Naive thymus-derived CD4-positive, alpha-beta T cell (primary cell): ENCODE measurements around the gene TLE7. TPM values are rescaled to one million over a fixed set of nuclear protein-coding genes. Genes with fewer than 3 reads are reported as not detected.

ENCODE experiments used
- ATAC-seq: fragments of 150-1000 bp; cut with Tn5 transposase; 2 replicates; pipeline ENCODE4 v1.10.0; 2021; ENCODE audit warnings: mild to moderate bottlenecking, moderate library complexity
- CTCF ChIA-PET: fragments of 350-600 bp; sonication (Branson Sonifier 250); formaldehyde crosslinking; loops from one replicate; lab custom pipeline; 2021; ENCODE audit warnings: antibody characterized with exemption; lab: Charles Lee
- POLR2A ChIA-PET: fragments of 350-600 bp; sonication (Branson Sonifier 250); formaldehyde crosslinking; loops from one replicate; lab custom pipeline; 2021; ENCODE audit warnings: antibody characterized with exemption, inconsistent platforms; lab: Charles Lee
- DNase-seq, 9 donors: peaks; one replicate each; pipeline versions ENCODE4 v3.0.0 to v3.0.0-alpha.2; 2020 to 2022; ENCODE audit warnings: mixed read lengths in 1 of 9
- H3K27ac ChIP-seq: one replicate; pipeline ENCODE4 v1.7.0; 2013; ENCODE audit warnings: mild to moderate bottlenecking, low read depth, low read length, moderate library complexity
- H3K27me3 ChIP-seq, 2 donors: one replicate each; pipeline ENCODE4 v1.7.0; 2013; ENCODE audit warnings: low read length in 2 of 2, mild to moderate bottlenecking in 2 of 2, moderate library complexity in 2 of 2; ENCODE audit not compliant: control insufficient read depth in 2 of 2, insufficient read depth in 2 of 2
- H3K36me3 ChIP-seq, 3 experiments: 1 replicate in 2 of 3; 2 replicates in 1 of 3; pipeline ENCODE4 v1.7.0; 2013; ENCODE audit warnings: low read length in 3 of 3, mild to moderate bottlenecking in 3 of 3, moderate library complexity in 1 of 3; ENCODE audit not compliant: insufficient read depth in 3 of 3, control insufficient read depth in 2 of 3
- H3K4me1 ChIP-seq, 2 donors: one replicate each; pipeline ENCODE4 v1.7.0; 2013; ENCODE audit warnings: low read length in 2 of 2, mild to moderate bottlenecking in 2 of 2, moderate library complexity in 1 of 2; ENCODE audit not compliant: control insufficient read depth in 2 of 2, insufficient read depth in 2 of 2
- H3K4me3 ChIP-seq: 2 replicates; pipeline ENCODE4 v1.7.0; 2013; ENCODE audit warnings: mild to moderate bottlenecking, low read length
- H3K9me3 ChIP-seq, 3 experiments: 1 replicate in 2 of 3; 2 replicates in 1 of 3; pipeline ENCODE4 v1.7.0; 2013; ENCODE audit warnings: low read length in 3 of 3; ENCODE audit not compliant: control insufficient read depth in 2 of 3
- H3K27ac Mint-ChIP-seq, 9 donors: one replicate each; pipeline ENCODE4 v1.8.0; 2020 to 2022; ENCODE audit warnings: mixed read lengths in 9 of 9, mild to moderate bottlenecking in 8 of 9, moderate library complexity in 5 of 9, inconsistent platforms in 2 of 9
- H3K27me3 Mint-ChIP-seq, 5 donors: one replicate each; pipeline ENCODE4 v1.8.0; 2021 to 2022; ENCODE audit warnings: mixed read lengths in 5 of 5, mild to moderate bottlenecking in 1 of 5
- H3K36me3 Mint-ChIP-seq, 5 donors: one replicate each; pipeline ENCODE4 v1.8.0; 2020 to 2022; ENCODE audit warnings: mixed read lengths in 5 of 5, mild to moderate bottlenecking in 3 of 5, inconsistent platforms in 1 of 5
- H3K4me1 Mint-ChIP-seq, 7 donors: one replicate each; pipeline ENCODE4 v1.8.0; 2020 to 2022; ENCODE audit warnings: mixed read lengths in 7 of 7, mild to moderate bottlenecking in 3 of 7, inconsistent platforms in 1 of 7
- H3K4me3 Mint-ChIP-seq, 10 donors: one replicate each; pipeline ENCODE4 v1.8.0; 2020 to 2022; ENCODE audit warnings: mild to moderate bottlenecking in 10 of 10, mixed read lengths in 10 of 10, moderate library complexity in 6 of 10, inconsistent platforms in 2 of 10
- H3K9me3 Mint-ChIP-seq, 11 donors: one replicate each; pipeline ENCODE4 v1.8.0; 2020 to 2022; ENCODE audit warnings: mixed read lengths in 11 of 11, mild to moderate bottlenecking in 4 of 11, inconsistent platforms in 1 of 11, moderate library complexity in 1 of 11
- intact Hi-C, 2 donors: fragments of 100-400 bp; cut with micrococcal nuclease; formaldehyde crosslinking; loops; one replicate each; pipeline ENCODE4 v1.15.1; 2023
- polyA plus RNA-seq, 2 donors: library from polyadenylated mRNA; unstranded; fragments of 300-500 nt; fragmentation: Illumina TruSeq; gene quantifications; one replicate each; pipeline ENCODE4 v1.2.3, GENCODE V29; 2021
- total RNA-seq, 6 experiments: library from RNA in 5 of 6; stranded (reverse) in 5 of 6; gene quantifications; 1 replicate in 5 of 6; 2 replicates in 1 of 6; pipeline ENCODE4 v1.2.3 and lab custom pipeline; 2021 to 2026

Gene TLE7
- total and polyA plus RNA-seq, 7 experiments from 2014 or later = not detected

GRCh38 chr16:71399801-71400563, 41.9 kb downstream of the TLE7 start:
- ChIA-PET CTCF (interaction anchor here (1.5 kb wide), 1 partner anchor 13 kb away, joined by 5 read pairs; no protein-coding TSS in a partner anchor), POLR2A (no interaction called here)
- Mint-ChIP-seq H3K4me3 (no peak overlapping the region), H3K36me3 (peaks cover 0 to 4% (median 0%) of the 10 kb centered on the region in 5 donors), H3K4me1 (no peaks in the 10 kb centered on the region), H3K27me3 (peaks cover 0 to 36% (median 27%) of the 10 kb centered on the region in 5 donors), H3K27ac (no peak overlapping the region), H3K9me3 (peaks cover 0 to 14% (median 6%) of the 10 kb centered on the region in 11 donors)
- Histone ChIP-seq H3K9me3 (peaks cover 0 to 8% (median 0%) of the 10 kb centered on the region in 3 experiments), H3K4me3 (no peak overlapping the region), H3K36me3 (no peaks in the 10 kb centered on the region), H3K4me1 (no peaks in the 10 kb centered on the region), H3K27me3 (no peaks in the 10 kb centered on the region), H3K27ac (no peak overlapping the region)
- intact Hi-C loops = no loop called here
- DNase-seq (no peak), ATAC-seq (no peak)

- no peaks in the 10 kb centered on the region for H3K36me3 ChIP-seq
- no peaks in the 10 kb centered on the region for H3K4me1 Mint-ChIP-seq
- ATAC-seq = no peak
- intact Hi-C loops = no loop called here
- H3K36me3 Mint-ChIP-seq = no peaks in the 10 kb centered on the region
- peaks cover 0 to 43% (median 18%) of the 10 kb centered on the region in 5 donors for H3K27me3 Mint-ChIP-seq
- no peak overlapping the region for H3K27ac Mint-ChIP-seq
- no peak overlapping the region for H3K4me3 ChIP-seq
- H3K27me3 ChIP-seq = no peaks in the 10 kb centered on the region
- H3K9me3 Mint-ChIP-seq = no peaks in the 10 kb centered on the region
- H3K4me3 Mint-ChIP-seq = no peak overlapping the region
- no peak overlapping the region for H3K27ac ChIP-seq
- H3K4me1 ChIP-seq = no peaks in the 10 kb centered on the region
- DNase-seq = no peak
- no peaks in the 10 kb centered on the region for H3K9me3 ChIP-seq
- POLR2A ChIA-PET = no interaction called here
- CTCF ChIA-PET = interaction anchor here (0.7 kb wide), 1 partner anchor 16 kb away, joined by 3 read pairs; no protein-coding TSS in a partner anchor
Measured at GRCh38 chr16:71396594-71396993, 45.3 kb downstream of the TLE7 start.

DNA sequence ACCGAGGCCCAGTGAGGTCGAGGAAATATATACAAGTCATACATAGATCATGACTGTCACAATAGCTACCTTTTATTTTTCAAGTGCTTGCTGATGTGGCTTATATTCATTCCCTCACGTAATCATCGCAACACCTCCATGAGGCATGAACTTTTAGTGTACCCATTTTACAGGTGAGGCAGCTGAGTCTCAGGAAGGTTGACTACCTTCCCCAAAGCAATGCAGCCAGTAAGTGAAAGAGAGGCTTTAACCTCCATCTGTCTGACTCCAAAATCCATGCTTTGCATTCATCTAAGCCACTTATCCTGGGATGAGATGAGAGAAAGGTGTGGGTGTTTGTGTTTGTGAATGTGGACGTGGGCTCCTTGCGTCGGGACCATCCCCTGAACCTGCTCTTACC, 52.5 kb downstream of the TLE7 start:
- H3K27ac Mint-ChIP-seq = no peak overlapping the region
- H3K36me3 ChIP-seq = no peaks in the 10 kb centered on the region
- no peaks in the 10 kb centered on the region for H3K4me1 ChIP-seq
- H3K4me1 Mint-ChIP-seq = peaks cover 0 to 8% (median 5%) of the 10 kb centered on the region in 7 donors
- H3K4me3 Mint-ChIP-seq = no peak overlapping the region
- no peak overlapping the region for H3K27ac ChIP-seq
- H3K9me3 Mint-ChIP-seq = no peaks in the 10 kb centered on the region
- peaks cover 0 to 5% (median 0%) of the 10 kb centered on the region in 5 donors for H3K36me3 Mint-ChIP-seq
- no peaks in the 10 kb centered on the region for H3K27me3 ChIP-seq
- no peak for DNase-seq
- peaks cover 4 to 55% (median 46%) of the 10 kb centered on the region in 5 donors for H3K27me3 Mint-ChIP-seq
- H3K9me3 ChIP-seq = no peaks in the 10 kb centered on the region
- no peak for ATAC-seq
- CTCF ChIA-PET = no interaction called here
- no peak overlapping the region for H3K4me3 ChIP-seq
- intact Hi-C loops = no loop called here
- POLR2A ChIA-PET = no interaction called here

DNA sequence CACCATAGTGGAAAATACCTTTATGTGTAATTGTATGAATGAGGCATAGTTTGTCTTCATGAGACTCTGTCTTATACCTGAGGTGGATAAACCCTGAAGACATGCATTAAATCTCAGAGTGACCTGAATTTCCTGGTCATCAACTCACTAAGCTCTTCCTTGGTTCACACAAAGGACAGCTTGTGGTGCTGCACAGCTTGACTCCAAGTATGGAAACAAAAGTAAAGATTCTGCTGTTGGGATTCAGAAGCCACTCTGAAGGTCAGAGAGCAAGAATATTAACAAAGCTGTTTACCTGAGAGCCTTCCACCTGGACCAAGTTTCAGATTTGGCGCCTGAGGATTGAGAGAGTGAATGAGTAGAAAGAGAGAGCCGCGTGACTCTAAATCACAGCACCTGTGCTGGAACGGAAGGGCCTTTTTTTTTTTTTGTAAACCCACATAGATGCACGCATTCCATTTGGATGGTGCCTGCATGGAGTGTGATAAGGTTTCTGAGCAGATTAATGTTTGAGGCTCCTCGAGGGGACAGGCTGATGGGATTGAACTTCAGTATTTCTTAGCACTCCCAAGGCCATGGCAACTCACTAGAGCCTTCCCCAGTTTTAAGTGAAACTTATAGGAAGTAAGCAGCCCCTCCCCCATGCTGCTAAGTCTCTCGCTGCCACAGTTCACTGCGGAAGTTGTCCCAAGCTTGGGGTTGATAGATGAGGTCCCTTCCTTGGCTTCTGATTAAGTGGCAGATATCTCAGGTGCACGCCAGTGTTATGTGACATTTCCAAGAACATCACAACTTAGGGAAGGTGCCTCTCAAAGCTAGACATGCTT, 54.6 kb downstream of the TLE7 start:
- peaks cover 0 to 5% (median 0%) of the 10 kb centered on the region in 5 donors for H3K36me3 Mint-ChIP-seq
- DNase-seq (no peak), ATAC-seq (no peak)
- CTCF ChIA-PET = interaction anchor here (0.7 kb wide), 1 partner anchor 50 kb away, joined by 3 read pairs; no protein-coding TSS in a partner anchor
- intact Hi-C loops = no loop called here
- H3K4me3 Mint-ChIP-seq = peak overlapping the region in 7 of 10 donors; percentile 19 to 56 (median 45)
- POLR2A ChIA-PET = interaction anchor here (0.6 kb wide), 1 partner anchor 8 kb away, joined by 3 read pairs; no protein-coding TSS in a partner anchor
- peaks cover 4 to 54% (median 50%) of the 10 kb centered on the region in 5 donors for H3K27me3 Mint-ChIP-seq
- H3K4me1 Mint-ChIP-seq = peaks cover 0 to 8% (median 5%) of the 10 kb centered on the region in 7 donors
- Histone ChIP-seq H3K4me1 (no peaks in the 10 kb centered on the region), H3K27me3 (no peaks in the 10 kb centered on the region), H3K36me3 (no peaks in the 10 kb centered on the region), H3K9me3 (no peaks in the 10 kb centered on the region), H3K4me3 (no peak overlapping the region), H3K27ac (no peak overlapping the region)
- H3K9me3 Mint-ChIP-seq = peaks cover 0 to 2% (median 0%) of the 10 kb centered on the region in 11 donors
- H3K27ac Mint-ChIP-seq = no peak overlapping the region

- no peak for DNase-seq
Measured at GRCh38 chr16:71384073-71384724, 57.7 kb downstream of the TLE7 start.

DNA sequence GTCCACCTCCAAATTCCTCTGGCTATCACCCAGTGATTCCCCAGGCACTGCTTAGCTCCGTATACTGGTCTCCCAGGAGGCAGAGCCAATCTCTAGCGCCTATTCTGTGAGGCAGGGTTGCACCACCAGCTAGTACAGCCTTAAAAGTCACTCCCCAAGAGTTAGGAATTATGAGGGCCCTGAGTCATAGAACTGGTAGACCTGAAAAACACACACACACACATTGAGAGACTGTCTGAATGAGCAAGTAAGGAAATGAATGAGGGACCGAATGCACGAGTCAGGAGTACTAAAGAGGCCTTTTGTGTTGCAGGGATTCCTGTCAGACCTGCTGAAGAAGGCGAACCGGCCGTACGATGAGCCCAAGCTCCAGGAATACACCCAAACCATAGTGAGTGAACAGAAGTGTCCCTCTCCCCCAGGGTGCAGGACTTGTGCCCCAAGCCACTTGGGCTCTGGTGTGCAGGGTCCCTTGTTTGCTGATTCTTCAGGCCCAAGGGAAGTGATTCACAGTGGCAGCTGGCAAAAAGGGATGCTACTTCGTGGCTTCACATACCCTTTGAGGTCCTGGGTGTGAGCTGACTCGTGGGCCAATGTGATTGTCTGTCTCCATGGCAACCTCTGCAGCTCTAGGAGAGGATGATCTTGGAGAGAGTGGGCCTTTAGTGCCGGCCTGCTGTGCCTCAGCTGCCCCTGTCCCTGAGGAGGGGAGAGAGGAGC, 58.6 kb downstream of the TLE7 start:
- POLR2A ChIA-PET = no interaction called here
- Histone ChIP-seq H3K4me3 (no peak overlapping the region), H3K4me1 (no peaks in the 10 kb centered on the region), H3K9me3 (no peaks in the 10 kb centered on the region), H3K27me3 (peaks cover 0 to 3% of the 10 kb centered on the region in 2 donors), H3K27ac (no peak overlapping the region), H3K36me3 (no peaks in the 10 kb centered on the region)
- H3K9me3 Mint-ChIP-seq = peaks cover 0 to 2% (median 0%) of the 10 kb centered on the region in 11 donors
- no peak overlapping the region for H3K27ac Mint-ChIP-seq
- ATAC-seq (peak; percentile 22), DNase-seq (no peak)
- no peaks in the 10 kb centered on the region for H3K36me3 Mint-ChIP-seq
- peaks cover 4 to 55% (median 47%) of the 10 kb centered on the region in 5 donors for H3K27me3 Mint-ChIP-seq
- CTCF ChIA-PET = no interaction called here
- intact Hi-C loops = no loop called here
- H3K4me1 Mint-ChIP-seq = peaks cover 0 to 8% (median 5%) of the 10 kb centered on the region in 7 donors
- H3K4me3 Mint-ChIP-seq = no peak overlapping the region

More at GRCh38 chr16:71384073-71384724, 57.7 kb downstream of the TLE7 start:
- Histone ChIP-seq H3K36me3 (no peaks in the 10 kb centered on the region), H3K4me1 (no peaks in the 10 kb centered on the region), H3K9me3 (no peaks in the 10 kb centered on the region), H3K27ac (no peak overlapping the region), H3K27me3 (no peaks in the 10 kb centered on the region), H3K4me3 (no peak overlapping the region)
- Mint-ChIP-seq H3K4me1 (peaks cover 0 to 8% (median 5%) of the 10 kb centered on the region in 7 donors), H3K27me3 (peaks cover 4 to 51% (median 48%) of the 10 kb centered on the region in 5 donors), H3K36me3 (no peaks in the 10 kb centered on the region), H3K9me3 (peaks cover 0 to 2% (median 0%) of the 10 kb centered on the region in 11 donors), H3K4me3 (no peak overlapping the region), H3K27ac (no peak overlapping the region)
- POLR2A ChIA-PET = no interaction called here
- CTCF ChIA-PET = no interaction called here
- ATAC-seq = no peak
- intact Hi-C loops = no loop called here
